AG04450 (cell line): ENCODE data around the gene PREB. TPM values are rescaled to one million over a fixed set of nuclear protein-coding genes. Genes with fewer than 3 reads are reported as not detected.

Experiments used
- CTCF ChIA-PET: fragments of 300-600, 350-600 bp; formaldehyde crosslinking; extraction: SDS; loops from one replicate; lab custom pipeline; 2022; ENCODE audit warnings: antibody characterized with exemption, inconsistent platforms; lab: Charles Lee
- POLR2A ChIA-PET: fragments of 350-600 bp; formaldehyde crosslinking; extraction: SDS; loops from one replicate; lab custom pipeline; 2021; ENCODE audit warnings: antibody characterized with exemption, inconsistent platforms; lab: Yijun Ruan, JAX
- DNase-seq: peaks from one replicate; pipeline ENCODE4 v3.0.0-alpha.2; 2011; ENCODE audit warnings: low read depth, low spot score
- H3K27ac ChIP-seq: one replicate; pipeline ENCODE4 v1.5.1; 2012; ENCODE audit warnings: low read depth, low read length, control low read depth
- H3K27me3 ChIP-seq: one replicate; pipeline ENCODE4 v1.6.0; 2012; ENCODE audit warnings: low read length; ENCODE audit not compliant: control insufficient read depth, insufficient read depth
- H3K4me3 ChIP-seq: 2 replicates; pipeline ENCODE4 v1.5.1; 2011; ENCODE audit warnings: mild to moderate bottlenecking, low read depth, low read length, control low read depth
- H3K9me3 ChIP-seq: 2 replicates; pipeline ENCODE4 v1.5.1; 2012; ENCODE audit warnings: low read length; ENCODE audit not compliant: control insufficient read depth, insufficient read depth
- polyA plus RNA-seq: library from polyadenylated mRNA; depleted of rRNA; stranded (reverse); fragments of >200 nt; gene quantifications from 2 replicates; pipeline ENCODE4 v1.2.3, GENCODE V29; 2011
- TF ChIP-seq, protein P1 (sequence below): IDR thresholded peaks from 2 replicates; pipeline ENCODE4 v1.5.1; 2011; ENCODE audit warnings: low read depth, low read length, control low read depth, inconsistent platforms

The PREB gene
- polyA plus RNA-seq, 1 experiment = 44.9 TPM

DNA sequence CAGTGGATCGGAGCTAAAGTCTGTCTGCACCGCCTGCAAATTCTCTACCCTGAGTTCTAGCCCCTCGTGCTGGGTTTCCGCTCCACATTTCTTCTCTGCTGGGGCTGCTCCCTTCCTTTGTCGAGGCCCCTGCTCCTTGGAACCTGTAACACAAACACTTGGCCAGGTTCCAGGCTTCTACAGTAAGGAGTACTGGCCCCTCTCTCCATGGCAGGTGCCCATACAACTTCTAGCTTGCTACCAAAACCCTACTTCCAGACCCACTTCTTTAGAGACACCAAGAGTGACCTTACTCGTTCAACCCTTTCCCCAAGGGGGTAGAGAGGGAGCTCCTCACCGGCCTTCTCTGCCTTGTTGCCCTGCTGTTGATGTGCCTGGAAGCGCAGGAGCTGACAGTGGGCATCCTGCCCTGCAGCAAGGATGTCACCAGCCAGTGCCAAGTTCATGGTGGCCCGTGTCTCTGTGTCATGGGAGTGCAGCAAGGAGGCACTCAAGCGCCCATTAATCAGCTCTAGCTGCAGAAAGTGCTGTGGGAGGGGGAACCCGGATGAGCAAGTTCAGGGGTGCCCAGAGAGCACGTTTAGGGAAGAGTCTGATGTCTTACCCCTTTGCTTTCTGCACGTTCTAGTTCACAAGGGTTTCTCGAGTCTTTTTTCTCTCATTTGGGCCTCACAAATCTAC, 1.1 kb downstream of the PREB start:
- H3K4me3 ChIP-seq = peak overlapping the region; percentile 94
- TF ChIP-seq, protein P1, sequence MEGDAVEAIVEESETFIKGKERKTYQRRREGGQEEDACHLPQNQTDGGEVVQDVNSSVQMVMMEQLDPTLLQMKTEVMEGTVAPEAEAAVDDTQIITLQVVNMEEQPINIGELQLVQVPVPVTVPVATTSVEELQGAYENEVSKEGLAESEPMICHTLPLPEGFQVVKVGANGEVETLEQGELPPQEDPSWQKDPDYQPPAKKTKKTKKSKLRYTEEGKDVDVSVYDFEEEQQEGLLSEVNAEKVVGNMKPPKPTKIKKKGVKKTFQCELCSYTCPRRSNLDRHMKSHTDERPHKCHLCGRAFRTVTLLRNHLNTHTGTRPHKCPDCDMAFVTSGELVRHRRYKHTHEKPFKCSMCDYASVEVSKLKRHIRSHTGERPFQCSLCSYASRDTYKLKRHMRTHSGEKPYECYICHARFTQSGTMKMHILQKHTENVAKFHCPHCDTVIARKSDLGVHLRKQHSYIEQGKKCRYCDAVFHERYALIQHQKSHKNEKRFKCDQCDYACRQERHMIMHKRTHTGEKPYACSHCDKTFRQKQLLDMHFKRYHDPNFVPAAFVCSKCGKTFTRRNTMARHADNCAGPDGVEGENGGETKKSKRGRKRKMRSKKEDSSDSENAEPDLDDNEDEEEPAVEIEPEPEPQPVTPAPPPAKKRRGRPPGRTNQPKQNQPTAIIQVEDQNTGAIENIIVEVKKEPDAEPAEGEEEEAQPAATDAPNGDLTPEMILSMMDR = no peak
- no peak overlapping the region for H3K27ac ChIP-seq
- CTCF ChIA-PET = interaction anchor here (0.7 to 3.3 kb wide), 13 partner anchors 10 to 169 kb away, joined by 3 to 49 read pairs (median 4); partner anchors contain the start of gene ABHD1
- H3K9me3 ChIP-seq = peaks cover 3% of the 10 kb centered on the region; the same call in 1 of the 2 replicates
- POLR2A ChIA-PET = interaction anchor here (1.0 to 1.3 kb wide), 5 partner anchors 9 to 296 kb away, joined by 3 to 6 read pairs (median 4); partner anchors contain the start of genes ABHD1, ATRAID and SLC5A6
- no peak for DNase-seq
- H3K27me3 ChIP-seq = peaks cover 3% of the 10 kb centered on the region

DNA sequence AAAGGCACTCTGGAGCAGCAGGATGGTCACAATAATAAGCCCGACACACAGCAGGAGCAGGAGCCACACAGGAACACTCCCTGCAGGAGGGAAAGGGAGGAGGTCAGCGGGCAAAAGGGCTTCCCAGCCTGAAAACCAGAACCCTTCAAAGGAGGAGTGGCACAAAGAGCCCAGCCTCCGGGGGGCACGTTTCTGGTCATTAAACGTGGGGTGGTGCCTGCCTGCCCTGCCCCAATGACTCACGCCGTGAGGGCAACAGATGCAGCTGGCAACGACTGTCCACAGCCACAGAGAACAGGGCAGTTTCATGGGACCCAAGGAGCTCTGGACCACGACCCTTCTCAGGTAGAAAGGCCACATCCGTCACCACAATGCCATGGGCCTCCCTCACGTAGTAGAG, 3.0 kb downstream of the PREB start:
- CTCF ChIA-PET = interaction anchor here (1.5 to 3.3 kb wide), 2 partner anchors 38 to 61 kb away, joined by 3 to 49 read pairs; no protein-coding TSS in a partner anchor
- TF ChIP-seq, protein P1 = no peak

DNA sequence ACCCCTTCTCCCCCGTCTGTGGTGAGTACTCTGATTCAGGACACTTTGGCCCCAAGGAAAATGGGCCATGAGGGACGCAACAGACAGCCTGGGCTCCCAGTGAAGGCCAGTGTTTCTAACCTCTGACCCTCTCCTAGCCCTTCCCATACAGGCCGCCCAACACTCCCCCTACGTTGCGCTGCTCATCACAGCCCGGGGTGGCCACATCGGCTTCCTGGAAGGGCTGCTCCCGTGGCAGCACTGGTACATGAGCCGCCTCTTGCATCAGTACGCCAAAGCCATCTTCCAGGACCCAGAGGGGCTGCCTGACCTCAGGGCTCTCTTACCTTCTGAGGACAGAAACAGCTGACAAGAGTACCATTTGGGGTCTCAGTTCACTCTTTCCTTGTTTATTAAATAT, 4.0 kb downstream of the PREB start:
- no peak overlapping the region for H3K4me3 ChIP-seq
- ChIA-PET POLR2A (no interaction called here), CTCF (no interaction called here)
- no peaks in the 10 kb centered on the region for H3K27me3 ChIP-seq
- no peak overlapping the region for H3K27ac ChIP-seq
- TF ChIP-seq, protein P1 = no peak
- H3K9me3 ChIP-seq = peaks cover 3% of the 10 kb centered on the region; the same call in 1 of the 2 replicates
- no peak for DNase-seq

More for the DNA sequence above, 3.0 kb downstream of the PREB start:
- no peak for DNase-seq
- Histone ChIP-seq H3K4me3 (no peak overlapping the region), H3K27ac (peak overlapping the region; percentile 11), H3K27me3 (no peaks in the 10 kb centered on the region), H3K9me3 (peaks cover 3% of the 10 kb centered on the region; the same call in 1 of the 2 replicates)
- POLR2A ChIA-PET = interaction anchor here (1.2 kb wide), 1 partner anchor 80 kb away, joined by 3 read pairs; the partner anchor contains the start of gene AGBL5

DNA sequence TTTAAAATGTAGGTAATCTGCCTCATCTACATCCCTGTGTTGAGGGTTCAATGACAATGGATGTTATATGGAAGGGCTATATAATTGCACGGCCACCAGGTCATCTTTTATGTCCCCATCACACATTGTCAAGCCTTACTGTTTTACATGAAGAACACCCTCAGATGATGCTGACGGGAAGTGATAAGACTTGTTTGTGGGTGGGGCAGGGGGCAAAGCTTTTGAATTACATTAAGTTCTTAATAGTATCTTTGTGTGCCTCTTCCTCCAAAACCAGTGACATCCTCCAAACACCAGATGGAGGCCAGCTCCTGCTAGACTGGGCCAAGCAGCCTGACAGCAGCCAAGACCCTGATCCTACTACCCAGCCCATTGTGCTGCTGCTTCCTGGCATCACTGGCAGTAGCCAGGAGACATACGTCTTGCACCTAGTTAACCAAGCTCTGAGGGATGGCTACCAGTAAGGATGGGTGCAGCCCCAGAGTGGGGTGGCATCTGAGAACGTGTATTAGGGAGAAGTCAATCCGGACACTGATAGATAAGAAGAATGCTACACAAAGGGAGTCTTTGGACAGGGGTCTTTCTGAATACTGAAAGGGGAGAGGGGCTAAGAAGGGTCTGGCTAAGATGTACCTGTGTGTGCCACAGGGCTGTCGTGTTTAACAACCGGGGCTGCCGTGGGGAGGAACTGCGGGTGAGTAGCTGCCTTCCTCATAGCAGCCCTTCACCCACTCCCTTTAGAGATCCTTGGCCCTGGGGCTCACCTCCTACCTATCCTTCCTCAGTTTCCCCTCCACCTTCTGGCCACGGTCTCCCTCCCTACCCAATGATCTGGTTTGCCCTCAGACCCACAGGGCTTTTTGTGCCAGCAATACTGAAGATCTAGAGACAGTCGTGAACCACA, 5.5 kb downstream of the PREB start:
- Histone ChIP-seq H3K27me3 (peaks cover 2% of the 10 kb centered on the region), H3K9me3 (peaks cover under 1% of the 10 kb centered on the region; the same call in 1 of the 2 replicates), H3K27ac (no peak overlapping the region), H3K4me3 (no peak overlapping the region)
- ChIA-PET CTCF (interaction anchor here (0.6 kb wide), 1 partner anchor 63 kb away, joined by 3 read pairs; no protein-coding TSS in a partner anchor), POLR2A (no interaction called here)
- DNase-seq = no peak
- TF ChIP-seq, protein P1 = no peak
